Heart left ventricle (tissue), 13 donors: ENCODE results near the gene SORBS2.

ENCODE experiments used
- CTCF ChIP-seq, 12 donors: fragments of 200-600 bp; sonication (generic) in 4 of 12; IDR thresholded peaks; one replicate each; pipeline versions ENCODE4 v1.5.0 to v1.8.0; 2018 to 2022; ENCODE audit warnings: antibody characterized with exemption in 12 of 12, mild to moderate bottlenecking in 5 of 12
- POLR2A ChIP-seq, 2 donors: fragments of 450-650 bp; IDR thresholded peaks; one replicate each; pipeline ENCODE4 v1.6.1; 2017; ENCODE audit warnings: antibody characterized with exemption in 2 of 2, mild to moderate bottlenecking in 2 of 2, moderate library complexity in 2 of 2
- donor health status: ischemic (EF 13 %, LVEDD 7.1; RV severe dilation, severe dysfunction).
- donor health status: DM: no; HTN: yes; CAD: no.
- donor health status: DM: no; HTN: no; CAD: no.
- donor health status: ischemic (EF 25% LVEDD 6.9; RV normal size, moderate dysfunction).
- donor health status: ischemic (EF 25% LVEDD 5.7; RV mildly dilated, moderate dysfunction).
- donor health status: ischemic (EF 35%, LVEDD 5.7; RV mildly dilated, moderate dysfunction).
- donor health status: nonischemic (EF 11% LVEDD 7.7; RV severe dilation, severe dysfunction).
- donor health status: DM: yes; HTN: yes; CAD: no.
- donor health status: PGD.
- donor health status: ischemic (EF 29% LVEDD 5.4; RV normal size, mild dysfunction).
- donor health status: nonischemic (EF 23%, LVEDD 6.1; RV moderate dilation, normal function).

GRCh38 chr4:185541251-185541727 lies 270.7 kb downstream of the SORBS2 start:
- no peak for TF ChIP-seq CTCF (IDR thresholded peaks at IDR 0.05)
- no peak for TF ChIP-seq POLR2A (IDR thresholded peaks at IDR 0.05)
